Kidney (tissue), 14 donors: ENCODE data around the gene CACNB2. TPM values are rescaled to one million over a fixed set of nuclear protein-coding genes. Genes with fewer than 3 reads are reported as not detected.
"Not testable (repeated sequence)": the region's sequence is repeated elsewhere in the genome, so short reads cannot be mapped to it uniquely, and the experiment has no call there.

Experiments
- DNase-seq, 5 donors: peaks; one replicate each; pipeline ENCODE4 v3.0.0-alpha.2; 2013 to 2020
- FAIRE-seq: peaks from 2 replicates; lab custom pipeline; 2012; peaks lifted over from hg19 to GRCh38; lab: Jason Lieb, UNC
- H3K27ac ChIP-seq, 2 donors: one replicate each; pipeline ENCODE4 v1.7.0; 2013; ENCODE audit warnings: low read depth in 2 of 2, low read length in 2 of 2, inconsistent platforms in 1 of 2
- H3K27me3 ChIP-seq: one replicate; pipeline ENCODE4 v1.7.1; 2013; ENCODE audit warnings: low read length, inconsistent platforms; ENCODE audit not compliant: control insufficient read depth, insufficient read depth
- H3K36me3 ChIP-seq, 3 donors: one replicate each; pipeline versions ENCODE4 v1.7.0 to v1.7.1; 2013; ENCODE audit warnings: low read length in 3 of 3, control low read depth in 1 of 3, inconsistent platforms in 1 of 3; ENCODE audit not compliant: insufficient read depth in 3 of 3, control insufficient read depth in 2 of 3
- H3K4me1 ChIP-seq, 3 donors: one replicate each; pipeline versions ENCODE4 v1.7.0 to v1.7.1; 2013; ENCODE audit warnings: low read length in 3 of 3, inconsistent platforms in 1 of 3, low read depth in 1 of 3; ENCODE audit not compliant: control insufficient read depth in 2 of 3, insufficient read depth in 2 of 3
- H3K4me3 ChIP-seq, 3 donors: one replicate each; pipeline versions ENCODE4 v1.7.0 to v1.8.1; 2013; ENCODE audit warnings: low read length in 3 of 3, control low read depth in 1 of 3, inconsistent platforms in 1 of 3
- H3K9ac ChIP-seq, 3 donors: one replicate each; pipeline versions ENCODE4 v1.7.0 to v1.7.1; 2013; ENCODE audit warnings: low read length in 3 of 3, control low read depth in 1 of 3, inconsistent platforms in 1 of 3
- H3K9me3 ChIP-seq, 3 donors: one replicate each; pipeline versions ENCODE4 v1.7.0 to v1.7.1; 2013; ENCODE audit warnings: low read length in 3 of 3, control low read depth in 1 of 3, inconsistent platforms in 1 of 3; ENCODE audit not compliant: control insufficient read depth in 2 of 3, insufficient read depth in 1 of 3
- intact Hi-C: fragments of 100-400 bp; cut with DNase I; formaldehyde crosslinking; loops from one replicate; pipeline ENCODE4 v1.11.1; 2022
- polyA plus RNA-seq: library from polyadenylated mRNA; stranded (reverse); fragments of 350-450 nt; fragmentation: Illumina TruSeq; extraction: RNeasy Lipid Tissue Mini Kit (QIAGEN cat#74804); gene quantifications from one replicate; pipeline ENCODE4 v1.2.3, GENCODE V29; 2014; ENCODE audit warnings: low read depth, low replicate concordance; ENCODE audit not compliant: insufficient read depth
- total RNA-seq: library from RNA; stranded (reverse); fragmentation: NEBNext Ultra II Directional; extraction: Animal tissue kit (Norgen Biotek cat#: 25700); gene quantifications from one replicate; pipeline ENCODE4 v1.2.1, GENCODE V29; 2021
- TF ChIP-seq, protein P1 (sequence below): IDR thresholded peaks from 3 replicates; pipeline ENCODE4 v1.5.1; 2012; ENCODE audit warnings: mild to moderate bottlenecking, moderate library complexity, borderline replicate concordance; ENCODE audit not compliant: insufficient read depth; ENCODE audit errors: extremely low read depth
- donor health status: control.
- donor health status: control.
- donor health status: control.
- donor health status: control.
- donor health status: control.
- donor health status: DM: yes; HTN: yes; CAD: no.
- donor health status: Normal renal cell carcinoma (clear cell type).

Gene CACNB2
- total and polyA plus RNA-seq, 2 donors from 2014 or later, result 2.8 TPM

DNA sequence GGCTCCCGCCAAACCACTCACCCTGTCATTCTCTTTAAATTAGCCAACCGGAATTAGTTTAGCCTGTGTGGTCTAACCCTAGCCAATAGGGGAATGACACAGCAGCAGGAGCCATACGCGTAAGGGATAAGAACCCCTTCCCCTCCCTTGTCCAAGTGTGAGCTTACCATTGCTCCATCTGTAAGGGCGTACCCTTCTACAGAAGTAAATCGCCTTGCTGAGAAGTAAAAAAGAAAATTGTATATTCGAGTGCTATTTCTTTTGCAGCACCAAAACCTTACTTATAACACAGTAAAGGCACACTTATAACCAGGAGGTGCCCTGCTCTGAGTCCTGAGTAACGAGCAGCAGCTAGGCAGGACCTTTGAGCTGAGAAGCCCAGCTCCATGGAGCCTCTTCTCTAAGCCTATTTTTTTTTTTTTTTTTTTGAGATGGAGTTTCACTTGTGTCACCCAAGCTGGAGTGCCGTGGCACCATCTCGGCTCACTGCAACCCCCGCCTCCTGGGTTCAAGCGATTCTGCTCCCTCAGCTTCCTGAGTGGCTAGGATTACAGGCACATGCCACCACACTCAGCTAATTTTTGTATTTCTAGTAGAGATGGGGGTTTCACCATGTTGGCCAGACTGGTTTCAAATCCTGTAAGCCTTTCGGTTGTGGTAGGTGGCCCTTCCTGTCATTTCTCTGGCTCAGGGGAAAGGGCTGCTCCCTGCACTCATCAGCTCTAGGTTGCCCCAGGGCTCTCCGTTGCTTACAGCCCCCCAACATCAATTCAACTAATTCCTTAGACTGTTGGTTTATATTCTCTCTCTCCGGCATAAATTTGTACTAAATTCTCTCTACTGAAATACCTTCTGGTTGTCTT, 437.8 kb downstream of the CACNB2 start:
- intact Hi-C loops, result no loop called here
- TF ChIP-seq, protein P1, sequence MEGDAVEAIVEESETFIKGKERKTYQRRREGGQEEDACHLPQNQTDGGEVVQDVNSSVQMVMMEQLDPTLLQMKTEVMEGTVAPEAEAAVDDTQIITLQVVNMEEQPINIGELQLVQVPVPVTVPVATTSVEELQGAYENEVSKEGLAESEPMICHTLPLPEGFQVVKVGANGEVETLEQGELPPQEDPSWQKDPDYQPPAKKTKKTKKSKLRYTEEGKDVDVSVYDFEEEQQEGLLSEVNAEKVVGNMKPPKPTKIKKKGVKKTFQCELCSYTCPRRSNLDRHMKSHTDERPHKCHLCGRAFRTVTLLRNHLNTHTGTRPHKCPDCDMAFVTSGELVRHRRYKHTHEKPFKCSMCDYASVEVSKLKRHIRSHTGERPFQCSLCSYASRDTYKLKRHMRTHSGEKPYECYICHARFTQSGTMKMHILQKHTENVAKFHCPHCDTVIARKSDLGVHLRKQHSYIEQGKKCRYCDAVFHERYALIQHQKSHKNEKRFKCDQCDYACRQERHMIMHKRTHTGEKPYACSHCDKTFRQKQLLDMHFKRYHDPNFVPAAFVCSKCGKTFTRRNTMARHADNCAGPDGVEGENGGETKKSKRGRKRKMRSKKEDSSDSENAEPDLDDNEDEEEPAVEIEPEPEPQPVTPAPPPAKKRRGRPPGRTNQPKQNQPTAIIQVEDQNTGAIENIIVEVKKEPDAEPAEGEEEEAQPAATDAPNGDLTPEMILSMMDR, result no peak
- DNase-seq, result no peak
- Histone ChIP-seq H3K36me3 (no peaks in the 10 kb centered on the region), H3K27me3 (no peaks in the 10 kb centered on the region), H3K4me3 (no peak overlapping the region), H3K9ac (no peak overlapping the region), H3K9me3 (peaks cover 0 to 2% (median 0%) of the 10 kb centered on the region in 3 donors), H3K27ac (no peak overlapping the region), H3K4me1 (no peaks in the 10 kb centered on the region)
- FAIRE-seq, result no peak

DNA sequence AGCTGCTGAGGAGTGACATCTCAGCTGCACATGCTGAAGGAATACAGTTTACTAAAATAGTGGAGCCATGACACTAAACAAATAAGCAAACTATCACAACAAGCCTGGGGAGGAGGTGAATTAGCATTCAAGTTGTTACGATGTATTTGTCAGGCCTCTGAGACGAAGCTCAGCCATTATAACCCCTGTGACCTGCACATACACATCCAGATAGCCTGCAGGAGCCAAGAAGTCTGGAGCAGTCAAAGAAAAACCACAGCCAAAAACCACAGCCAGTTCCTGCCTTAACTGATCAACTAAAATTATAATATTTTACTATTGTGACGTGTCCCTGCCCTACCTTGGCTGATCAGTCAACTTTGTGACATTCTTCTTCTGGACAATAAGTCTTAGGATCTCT, 442.6 kb downstream of the CACNB2 start:
- intact Hi-C loops, result no loop called here
- FAIRE-seq, result no peak

DNA sequence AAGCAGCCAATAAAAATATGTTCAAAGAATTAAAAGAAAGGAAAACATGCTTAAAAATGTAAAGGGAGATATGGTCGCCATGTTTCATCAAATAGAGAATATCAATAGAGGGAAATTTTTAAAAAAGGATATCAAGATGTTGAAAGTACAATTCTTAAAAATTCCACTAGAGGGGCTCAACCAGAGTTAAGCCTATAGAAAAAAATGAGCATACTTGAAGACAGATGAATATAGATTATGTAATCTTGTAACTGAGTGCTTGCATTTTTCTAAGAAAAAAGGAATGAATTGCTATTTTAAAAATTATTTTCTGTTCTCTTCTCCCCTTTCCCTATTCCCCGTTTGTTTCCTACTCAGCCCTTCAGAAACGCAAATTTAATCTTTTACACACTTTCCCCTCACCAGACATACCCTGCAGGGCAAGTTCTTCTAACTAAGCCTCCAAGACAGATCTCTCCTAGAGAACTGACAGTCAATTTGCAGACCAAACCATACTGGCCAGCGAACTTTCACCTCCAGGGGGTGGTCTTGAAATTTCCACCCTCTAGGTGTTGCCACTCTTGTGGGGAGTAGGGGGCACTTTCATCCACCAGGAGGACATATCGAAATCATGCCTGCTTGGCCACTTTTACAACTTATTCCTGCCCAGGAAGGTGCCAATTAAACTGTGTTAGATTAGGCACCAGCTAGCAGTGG, 443.5 kb downstream of the CACNB2 start:
- no peaks in the 10 kb centered on the region for H3K27me3 ChIP-seq
- no peaks in the 10 kb centered on the region for H3K9me3 ChIP-seq
- no peak overlapping the region for H3K4me3 ChIP-seq
- no peak for DNase-seq
- peaks cover 0 to 2% (median 0%) of the 10 kb centered on the region in 3 donors for H3K36me3 ChIP-seq
- FAIRE-seq, result no peak
- no peaks in the 10 kb centered on the region for H3K4me1 ChIP-seq
- TF ChIP-seq, protein P1, result no peak
- intact Hi-C loops, result no loop called here
- H3K27ac ChIP-seq, result no peak overlapping the region
- no peak overlapping the region for H3K9ac ChIP-seq

More for the DNA sequence above, 442.6 kb downstream of the CACNB2 start:
- H3K4me1 ChIP-seq, result no peaks in the 10 kb centered on the region
- no peak for DNase-seq
- H3K9ac ChIP-seq, result no peak overlapping the region
- no peaks in the 10 kb centered on the region for H3K9me3 ChIP-seq
- no peak overlapping the region for H3K4me3 ChIP-seq
- no peak overlapping the region for H3K27ac ChIP-seq
- TF ChIP-seq, protein P1, result no peak
- no peaks in the 10 kb centered on the region for H3K27me3 ChIP-seq
- peaks cover 0 to 2% (median 0%) of the 10 kb centered on the region in 3 donors for H3K36me3 ChIP-seq

DNA sequence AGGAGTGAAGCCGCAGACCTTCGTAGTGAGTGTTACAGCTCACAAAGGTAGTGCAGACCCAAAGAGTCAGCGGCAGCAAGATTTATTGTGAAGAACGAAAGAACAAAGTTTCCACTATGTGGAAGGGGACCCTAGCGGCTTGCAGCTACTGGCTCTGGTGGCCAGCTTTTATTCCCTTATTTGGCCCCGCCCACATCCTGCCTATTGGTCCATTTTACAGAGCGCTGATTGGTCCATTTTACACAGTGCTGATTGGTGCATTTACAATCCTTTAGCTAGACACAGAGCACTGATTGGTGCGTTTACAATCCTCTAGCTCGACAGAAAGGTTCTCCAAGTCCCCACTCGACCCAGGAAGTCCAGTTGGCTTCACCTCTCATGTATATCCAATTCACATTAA, 446.4 kb downstream of the CACNB2 start:
- H3K4me3 ChIP-seq, FAIRE-seq, H3K9me3 ChIP-seq, intact Hi-C loops, H3K4me1 ChIP-seq, H3K27me3 ChIP-seq, H3K27ac ChIP-seq, H3K9ac ChIP-seq, H3K36me3 ChIP-seq, DNase-seq: not testable (repeated sequence)

DNA sequence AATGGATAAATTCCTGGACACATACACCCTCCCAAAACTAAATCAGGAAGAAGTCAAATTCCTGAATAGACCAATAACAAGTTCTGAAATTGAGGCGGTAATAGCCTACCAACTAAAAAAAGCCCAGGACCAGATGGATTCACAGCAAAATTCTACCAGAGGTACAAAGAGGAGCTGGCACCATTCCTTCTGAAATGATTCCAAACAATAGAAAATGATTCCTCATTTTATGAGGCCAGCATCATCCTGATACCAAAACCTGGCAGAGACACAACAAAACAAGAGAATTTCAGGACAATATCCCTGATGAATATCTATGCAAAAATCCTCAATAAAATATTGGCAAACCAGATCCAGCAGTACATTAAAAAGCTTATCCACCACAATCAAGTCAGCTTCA, 450.9 kb downstream of the CACNB2 start:
- H3K9me3 ChIP-seq, intact Hi-C loops, H3K9ac ChIP-seq, H3K36me3 ChIP-seq, H3K27me3 ChIP-seq, DNase-seq, H3K27ac ChIP-seq, H3K4me3 ChIP-seq, H3K4me1 ChIP-seq, FAIRE-seq: not testable (repeated sequence)
